Effector memory CD4-positive, alpha-beta T cell (primary cell): Measurements from ENCODE around the gene MAP4K4.

Source experiments
- DNase-seq, 3 donors: peaks; one replicate each; pipeline ENCODE4 v3.0.0-alpha.2; 2020
- H3K27ac ChIP-seq: 2 replicates; pipeline ENCODE4 v1.7.0; 2013; ENCODE audit warnings: mild to moderate bottlenecking, low read length, moderate library complexity; ENCODE audit not compliant: insufficient read depth, poor library complexity, severe bottlenecking
- H3K27me3 ChIP-seq: replicated peaks from 2 replicates; pipeline ENCODE4 v1.7.0; 2013; ENCODE audit warnings: mild to moderate bottlenecking, low read length; ENCODE audit not compliant: insufficient read depth, control insufficient read depth, poor library complexity, severe bottlenecking
- H3K36me3 ChIP-seq: 2 replicates; pipeline ENCODE4 v1.7.0; 2013; ENCODE audit warnings: mild to moderate bottlenecking, low read length, moderate library complexity; ENCODE audit not compliant: control insufficient read depth, insufficient read depth
- H3K4me1 ChIP-seq: 2 replicates; pipeline ENCODE4 v1.7.0; 2013; ENCODE audit warnings: low read length, mild to moderate bottlenecking; ENCODE audit not compliant: control insufficient read depth, insufficient read depth, poor library complexity, severe bottlenecking
- H3K4me3 ChIP-seq: 2 replicates; pipeline ENCODE4 v1.7.0; 2013; ENCODE audit warnings: low read length, low read depth, mild to moderate bottlenecking; ENCODE audit not compliant: insufficient read depth, poor library complexity, severe bottlenecking
- H3K9me3 ChIP-seq: 2 replicates; pipeline ENCODE4 v1.7.0; 2013; ENCODE audit warnings: mild to moderate bottlenecking, low read length, moderate library complexity; ENCODE audit not compliant: control insufficient read depth

Gene MAP4K4

GRCh38 chr2:101751875-101752619 lies 54.5 kb downstream of the MAP4K4 start:
- H3K27me3 ChIP-seq, result no peaks in the 10 kb centered on the region
- H3K4me3 ChIP-seq, result no peak overlapping the region
- no peaks in the 10 kb centered on the region for H3K9me3 ChIP-seq
- H3K36me3 ChIP-seq, result no peaks in the 10 kb centered on the region
- no peak overlapping the region for H3K27ac ChIP-seq
- peaks cover 9% of the 10 kb centered on the region for H3K4me1 ChIP-seq
- no peak for DNase-seq

- peaks cover 15% of the 10 kb centered on the region for H3K4me1 ChIP-seq
- no peak overlapping the region for H3K27ac ChIP-seq
- no peak overlapping the region for H3K4me3 ChIP-seq
Measured at GRCh38 chr2:101752716-101753616, 55.5 kb downstream of the MAP4K4 start.

GRCh38 chr2:101753720-101754490 lies 56.4 kb downstream of the MAP4K4 start:
- no peak overlapping the region for H3K4me3 ChIP-seq
- no peaks in the 10 kb centered on the region for H3K9me3 ChIP-seq
- H3K36me3 ChIP-seq, result no peaks in the 10 kb centered on the region
- no peaks in the 10 kb centered on the region for H3K27me3 ChIP-seq
- no peak for DNase-seq
- H3K27ac ChIP-seq, result no peak overlapping the region
- H3K4me1 ChIP-seq, result peaks cover 15% of the 10 kb centered on the region

More at GRCh38 chr2:101752716-101753616, 55.5 kb downstream of the MAP4K4 start:
- no peak for DNase-seq
- no peaks in the 10 kb centered on the region for H3K36me3 ChIP-seq
- H3K9me3 ChIP-seq, result no peaks in the 10 kb centered on the region
- no peaks in the 10 kb centered on the region for H3K27me3 ChIP-seq

GRCh38 chr2:101754618-101755017 lies 57.1 kb downstream of the MAP4K4 start:
- no peak for DNase-seq
- no peaks in the 10 kb centered on the region for H3K9me3 ChIP-seq
- no peaks in the 10 kb centered on the region for H3K27me3 ChIP-seq
- no peaks in the 10 kb centered on the region for H3K36me3 ChIP-seq
- no peak overlapping the region for H3K4me3 ChIP-seq
- peaks cover 15% of the 10 kb centered on the region for H3K4me1 ChIP-seq
- no peak overlapping the region for H3K27ac ChIP-seq

GRCh38 chr2:101756266-101756665 lies 58.8 kb downstream of the MAP4K4 start:
- no peak for DNase-seq
- Histone ChIP-seq H3K27me3 (no peaks in the 10 kb centered on the region), H3K36me3 (no peaks in the 10 kb centered on the region), H3K27ac (no peak overlapping the region), H3K4me1 (peaks cover 15% of the 10 kb centered on the region), H3K9me3 (no peaks in the 10 kb centered on the region), H3K4me3 (no peak overlapping the region)

GRCh38 chr2:101758001-101758400 lies 60.5 kb downstream of the MAP4K4 start:
- no peak for DNase-seq
- H3K4me1 ChIP-seq, result peaks cover 17% of the 10 kb centered on the region
- H3K36me3 ChIP-seq, result no peaks in the 10 kb centered on the region
- no peak overlapping the region for H3K27ac ChIP-seq
- H3K9me3 ChIP-seq, result no peaks in the 10 kb centered on the region
- no peak overlapping the region for H3K4me3 ChIP-seq
- no peaks in the 10 kb centered on the region for H3K27me3 ChIP-seq

GRCh38 chr2:101759162-101759561 lies 61.7 kb downstream of the MAP4K4 start:
- Histone ChIP-seq H3K36me3 (no peaks in the 10 kb centered on the region), H3K4me1 (peaks cover 21% of the 10 kb centered on the region), H3K27me3 (no peaks in the 10 kb centered on the region), H3K4me3 (no peak overlapping the region), H3K27ac (no peak overlapping the region), H3K9me3 (no peaks in the 10 kb centered on the region)
- DNase-seq, result no peak

GRCh38 chr2:101762451-101763171 lies 65.1 kb downstream of the MAP4K4 start:
- no peak overlapping the region for H3K4me3 ChIP-seq
- no peak for DNase-seq
- no peaks in the 10 kb centered on the region for H3K36me3 ChIP-seq
- H3K9me3 ChIP-seq, result no peaks in the 10 kb centered on the region
- H3K27ac ChIP-seq, result no peak overlapping the region
- peaks cover 18% of the 10 kb centered on the region for H3K4me1 ChIP-seq
- no peaks in the 10 kb centered on the region for H3K27me3 ChIP-seq

- no peak for DNase-seq
Measured at GRCh38 chr2:101763496-101764333, 66.2 kb downstream of the MAP4K4 start.

More at GRCh38 chr2:101763496-101764333, 66.2 kb downstream of the MAP4K4 start:
- Histone ChIP-seq H3K4me3 (no peak overlapping the region), H3K9me3 (no peaks in the 10 kb centered on the region), H3K27me3 (no peaks in the 10 kb centered on the region), H3K36me3 (no peaks in the 10 kb centered on the region), H3K27ac (no peak overlapping the region), H3K4me1 (peaks cover 20% of the 10 kb centered on the region)
